ENCODE data around the gene CASQ2.

DNA sequence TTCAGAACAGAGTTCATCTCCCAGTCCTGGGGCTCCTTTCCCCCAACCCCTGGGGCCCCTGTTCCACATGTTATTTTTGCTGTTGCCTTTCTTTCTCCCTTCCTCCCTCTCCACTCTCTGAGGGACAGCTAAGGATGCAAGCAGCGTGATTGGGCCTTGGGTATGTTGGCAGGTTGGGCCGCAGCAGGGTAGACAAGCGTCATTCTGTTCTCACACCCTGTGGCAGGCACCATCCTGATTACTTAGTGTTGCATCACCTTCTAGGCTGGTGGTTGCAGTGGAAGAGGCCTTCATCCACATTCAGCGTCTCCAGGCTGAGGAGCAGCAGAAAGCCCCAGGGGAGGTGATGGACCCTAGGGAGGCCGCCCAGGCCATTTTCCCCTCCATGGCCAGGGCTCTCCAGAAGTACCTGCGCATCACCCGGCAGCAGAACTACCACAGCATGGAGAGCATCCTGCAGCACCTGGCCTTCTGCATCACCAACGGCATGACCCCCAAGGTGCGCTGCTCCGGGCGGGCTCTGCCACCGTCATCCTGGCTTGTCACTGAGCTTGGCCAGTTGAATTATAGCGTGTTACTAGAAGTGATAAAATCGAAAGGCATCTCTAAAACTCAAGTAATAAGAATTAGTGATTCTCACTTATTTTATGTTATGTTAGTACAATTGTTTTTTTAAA lies 83.3 kb downstream of the CASQ2 start:
- TF ChIP-seq YY1 (IDR thresholded peaks at IDR 0.05; ENCODE audit: low read depth) (no peak), CTCF (IDR thresholded peaks at IDR 0.05) (no peak), RCOR1 (IDR thresholded peaks at IDR 0.05; ENCODE audit: low read length) (no peak), ELF1 (IDR thresholded peaks at IDR 0.05) (no peak), IRF3 (IDR thresholded peaks at IDR 0.05; ENCODE audit: low read depth, low read length) (no peak), FOXM1 (IDR thresholded peaks at IDR 0.05; ENCODE audit: low read depth) (no peak), EP300 (IDR thresholded peaks at IDR 0.05; ENCODE audit: borderline replicate concordance in 1 of 2, low read depth in 1 of 2, low read length in 1 of 2) (no peak), ZBTB33 (IDR thresholded peaks at IDR 0.05; ENCODE audit: borderline replicate concordance, low read depth) (no peak), TEAD4 (IDR thresholded peaks at IDR 0.05; ENCODE audit: borderline replicate concordance, insufficient read depth) (no peak), POLR2AphosphoS5 (IDR thresholded peaks at IDR 0.05; ENCODE audit: low read depth, low read length) (no peak)

Data from SK-N-SH (cell line).